ENCODE measurements around the gene METRNL.

Gene METRNL

GRCh38 chr17:83133302-83134121 lies 54.1 kb downstream of the METRNL start:
- TF ChIP-seq FOXP2 (optimal IDR thresholded peaks at IDR 0.05; ENCODE audit: borderline replicate concordance, extremely low read depth, extremely low read length, insufficient read depth) (no peak), TAF1 (IDR thresholded peaks at IDR 0.05; ENCODE audit: borderline replicate concordance, insufficient read depth, low read length) (no peak), SIN3A (IDR thresholded peaks at IDR 0.05; ENCODE audit: borderline replicate concordance, insufficient read depth, low read length) (no peak), POLR2AphosphoS5 (IDR thresholded peaks at IDR 0.05; ENCODE audit: low read depth, low read length) (no peak), REST (IDR thresholded peaks at IDR 0.05; ENCODE audit: insufficient read depth in 1 of 2, low read depth in 2 of 2, low read length in 2 of 2) (no peak)

DNA sequence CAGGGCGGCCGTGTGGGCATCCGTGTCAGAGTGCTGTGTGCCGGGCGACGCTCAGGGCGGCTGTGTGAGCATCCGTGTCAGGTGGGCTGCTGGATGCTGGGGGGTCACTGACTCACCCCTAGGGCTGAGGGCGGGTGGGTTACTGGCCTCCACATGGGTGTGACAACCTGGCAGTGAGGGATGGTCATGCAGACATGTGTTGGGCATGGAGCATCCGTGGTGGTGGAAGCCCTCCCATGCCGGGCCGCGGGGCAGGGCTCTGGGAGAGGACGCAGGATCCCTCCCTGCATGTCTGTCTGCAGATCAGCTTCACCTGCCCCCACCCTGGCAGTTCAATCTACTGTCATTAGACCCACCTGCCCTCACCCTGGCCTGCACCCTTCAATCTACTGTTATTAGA lies 56.3 kb downstream of the METRNL start:
- no peak for TF ChIP-seq TAF1 (IDR thresholded peaks at IDR 0.05; ENCODE audit: borderline replicate concordance, insufficient read depth, low read length)
- TF ChIP-seq SIN3A (IDR thresholded peaks at IDR 0.05; ENCODE audit: borderline replicate concordance, insufficient read depth, low read length): no peak
- TF ChIP-seq REST (IDR thresholded peaks at IDR 0.05; ENCODE audit: insufficient read depth in 1 of 2, low read depth in 2 of 2, low read length in 2 of 2): no peak

DNA sequence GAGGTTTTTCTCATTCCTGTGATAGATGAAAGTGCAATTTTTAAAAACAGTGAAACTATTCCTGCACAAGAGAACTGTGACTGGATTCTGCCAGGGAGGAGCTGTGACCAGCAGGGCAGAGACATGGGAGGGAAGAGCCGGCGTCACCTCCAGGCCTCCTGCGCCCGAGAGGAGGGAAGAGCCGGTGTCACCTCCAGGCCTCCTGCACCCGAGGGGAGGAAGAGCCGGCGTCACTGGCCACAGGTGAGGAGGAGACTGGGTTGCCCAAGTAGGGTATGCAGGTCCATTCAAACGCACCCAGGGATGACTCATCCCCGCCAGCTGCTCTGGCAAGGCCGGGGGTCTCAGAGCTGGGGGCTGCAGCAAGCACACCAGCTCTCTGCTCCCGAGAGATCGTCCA lies 56.7 kb downstream of the METRNL start:
- TF ChIP-seq POLR2AphosphoS5 (IDR thresholded peaks at IDR 0.05; ENCODE audit: low read depth, low read length) (no peak), TAF1 (IDR thresholded peaks at IDR 0.05; ENCODE audit: borderline replicate concordance, insufficient read depth, low read length) (no peak), REST (IDR thresholded peaks at IDR 0.05; ENCODE audit: insufficient read depth in 1 of 2, low read depth in 2 of 2, low read length in 2 of 2) (no peak), FOXP2 (optimal IDR thresholded peaks at IDR 0.05; ENCODE audit: borderline replicate concordance, extremely low read depth, extremely low read length, insufficient read depth) (no peak), SIN3A (IDR thresholded peaks at IDR 0.05; ENCODE audit: borderline replicate concordance, insufficient read depth, low read length) (no peak)

- TF ChIP-seq TAF1 (IDR thresholded peaks at IDR 0.05; ENCODE audit: borderline replicate concordance, insufficient read depth, low read length): no peak
- TF ChIP-seq REST (IDR thresholded peaks at IDR 0.05; ENCODE audit: insufficient read depth in 1 of 2, low read depth in 2 of 2, low read length in 2 of 2): no peak
Observed at GRCh38 chr17:83136931-83137330, 57.5 kb downstream of the METRNL start.

GRCh38 chr17:83137523-83137922 lies 58.1 kb downstream of the METRNL start:
- TF ChIP-seq REST (IDR thresholded peaks at IDR 0.05; ENCODE audit: insufficient read depth in 1 of 2, low read depth in 2 of 2, low read length in 2 of 2): no peak
- TF ChIP-seq TAF1 (IDR thresholded peaks at IDR 0.05; ENCODE audit: borderline replicate concordance, insufficient read depth, low read length): no peak
- no peak for TF ChIP-seq SIN3A (IDR thresholded peaks at IDR 0.05; ENCODE audit: borderline replicate concordance, insufficient read depth, low read length)
- TF ChIP-seq POLR2AphosphoS5 (IDR thresholded peaks at IDR 0.05; ENCODE audit: low read depth, low read length): no peak
- no peak for TF ChIP-seq FOXP2 (optimal IDR thresholded peaks at IDR 0.05; ENCODE audit: borderline replicate concordance, extremely low read depth, extremely low read length, insufficient read depth)
